GM19025 (cell line): Measurements from ENCODE around the gene AHI1.
A peak's percentile ranks its signal among the peaks of the same experiment; 100 is the strongest.

ENCODE experiments used
- ATAC-seq: cut with Tn5 transposase; IDR thresholded peaks from one replicate; pipeline ENCODE4 v1.9.1; 2021; ENCODE audit warnings: mild to moderate bottlenecking, low read depth, moderate library complexity; ENCODE audit not compliant: unreplicated experiment

AHI1 gene

DNA sequence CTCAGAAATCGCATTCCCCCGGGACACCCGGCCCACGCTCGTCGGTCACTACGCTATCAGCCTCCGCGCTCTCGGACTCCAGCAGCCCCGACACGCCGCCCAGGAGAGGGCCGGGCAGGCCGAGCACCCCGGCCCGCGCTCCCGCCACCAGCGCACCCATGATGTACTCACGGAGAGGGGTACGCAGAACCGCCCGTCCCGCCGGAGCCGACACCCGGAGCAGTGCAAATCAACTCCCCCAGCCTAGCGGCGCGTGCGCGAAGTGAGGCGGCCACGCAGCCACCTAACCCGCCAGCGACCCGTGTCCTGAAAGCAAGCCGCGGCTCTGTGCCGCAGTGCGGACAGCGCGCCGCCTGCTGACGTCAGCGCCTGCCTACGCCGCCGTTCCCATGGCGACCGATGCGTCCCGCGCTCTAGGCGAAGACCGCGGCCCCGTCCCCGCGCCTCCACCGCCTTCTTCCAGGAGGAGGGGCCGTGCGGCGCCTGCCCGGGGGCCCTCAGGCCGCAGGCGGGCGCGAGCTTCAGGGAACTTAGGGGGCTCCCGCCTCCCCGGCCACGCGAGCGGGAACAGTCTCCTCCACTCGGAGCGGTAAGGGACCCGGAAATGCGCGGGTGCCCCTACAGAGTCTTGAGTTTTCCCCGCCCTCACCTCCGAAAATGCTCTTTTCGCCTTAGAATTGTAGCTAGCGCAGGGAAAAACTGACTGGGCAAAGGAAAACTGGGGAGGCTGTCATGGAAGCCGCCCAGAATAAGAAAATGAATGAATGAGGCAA lies at the start of gene AHI1:
AHI1 (minus strand) TSS at position 329 of the 773 bp plus-strand sequence. CDS start 5,503 bp downstream, outside the sequence.
- peak; percentile 96 for ATAC-seq

DNA sequence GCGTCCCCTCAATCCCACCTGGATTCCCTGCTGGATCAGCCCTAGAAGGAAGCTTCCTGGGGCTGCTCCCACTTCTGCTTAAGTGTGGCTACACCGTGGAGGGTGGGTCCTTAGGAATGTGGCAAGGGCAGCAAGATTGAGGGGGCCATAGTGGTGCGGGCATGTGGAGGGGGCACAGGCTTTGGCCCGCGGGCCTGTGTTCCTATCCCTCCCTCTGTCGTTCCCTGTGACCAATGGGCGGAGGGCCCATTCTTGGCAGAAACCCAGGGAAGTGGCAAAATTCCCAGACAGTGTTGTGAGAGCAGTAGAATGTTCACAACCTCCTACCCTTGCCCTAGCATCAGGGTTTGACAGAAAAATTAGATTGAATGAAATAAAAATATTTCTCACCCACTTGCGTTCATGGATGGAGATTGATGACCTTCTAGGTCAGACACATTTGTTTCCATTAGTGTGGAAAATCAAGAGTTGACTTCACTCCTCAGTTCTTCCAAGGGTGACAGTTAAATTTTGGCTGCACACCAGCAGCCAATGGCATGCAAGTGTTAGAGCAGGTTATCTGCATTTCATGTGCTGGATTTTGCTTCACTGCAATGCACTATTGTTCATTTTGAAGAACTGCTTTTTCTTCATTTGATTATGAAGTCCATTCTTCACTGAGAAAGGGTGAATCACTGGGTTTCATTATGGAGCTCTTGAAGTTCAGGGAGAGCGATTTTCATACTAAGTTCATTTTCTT lies 49.3 kb upstream of the AHI1 start:
- no peak for ATAC-seq

GRCh38 chr6:135546206-135546605 lies 48.7 kb upstream of the AHI1 start:
- no peak for ATAC-seq

GRCh38 chr6:135540207-135540840 lies 42.8 kb upstream of the AHI1 start:
- ATAC-seq = no peak

DNA sequence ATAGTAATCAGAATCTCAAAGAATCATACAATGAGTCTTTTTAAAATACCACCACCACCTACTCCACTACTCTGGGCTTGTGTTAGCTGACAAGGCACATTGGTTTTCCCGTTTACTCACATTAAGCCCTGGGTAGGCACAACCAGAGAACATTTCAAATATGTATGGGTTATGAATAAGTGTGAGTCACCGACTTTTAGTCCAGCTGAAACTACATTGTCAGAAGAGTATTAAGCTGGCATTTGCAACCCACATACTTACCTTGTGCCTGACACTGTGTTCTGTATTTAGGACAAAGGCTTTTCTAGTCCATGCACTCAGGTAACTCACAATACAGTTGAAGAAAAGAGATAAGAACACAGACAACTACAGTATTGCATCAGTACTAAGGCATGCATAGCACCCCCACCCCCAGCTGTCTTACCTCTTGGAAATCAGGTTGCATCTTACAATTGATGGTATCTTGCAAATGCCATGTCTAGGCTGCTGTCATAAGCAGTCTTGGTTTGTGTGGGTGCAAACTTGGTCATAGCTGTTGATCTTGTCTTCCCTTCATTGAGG lies 40.3 kb upstream of the AHI1 start:
- no peak for ATAC-seq

- ATAC-seq = no peak
Measured at GRCh38 chr6:135535989-135536414, 38.5 kb upstream of the AHI1 start.

DNA sequence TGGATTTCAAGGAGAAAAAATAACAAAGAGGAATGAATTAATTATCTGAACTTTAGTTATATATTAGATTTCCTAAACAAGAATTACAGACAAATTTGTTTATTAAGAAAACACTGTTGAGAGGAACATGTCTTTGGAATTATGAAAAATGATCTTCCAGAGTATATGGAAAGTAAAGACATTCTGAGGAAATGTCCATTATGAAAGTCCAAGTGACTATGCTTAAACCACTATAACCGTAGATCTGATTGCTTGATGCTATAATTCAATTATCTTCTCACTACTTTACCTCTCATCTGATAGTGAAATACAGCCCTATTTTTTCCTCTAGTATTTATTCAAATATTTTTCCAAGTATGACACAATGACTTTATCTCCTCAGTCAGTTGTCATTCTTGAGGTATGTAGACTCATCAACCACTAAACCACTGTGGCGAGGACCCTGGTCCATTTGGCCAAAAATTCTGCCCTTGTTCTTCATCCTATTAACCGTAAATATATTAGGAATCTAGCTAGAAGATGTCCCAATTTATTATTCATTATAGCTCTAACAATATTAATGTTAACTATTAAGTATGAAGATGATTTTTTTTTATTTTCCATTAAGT lies 37.3 kb upstream of the AHI1 start:
- no peak for ATAC-seq

DNA sequence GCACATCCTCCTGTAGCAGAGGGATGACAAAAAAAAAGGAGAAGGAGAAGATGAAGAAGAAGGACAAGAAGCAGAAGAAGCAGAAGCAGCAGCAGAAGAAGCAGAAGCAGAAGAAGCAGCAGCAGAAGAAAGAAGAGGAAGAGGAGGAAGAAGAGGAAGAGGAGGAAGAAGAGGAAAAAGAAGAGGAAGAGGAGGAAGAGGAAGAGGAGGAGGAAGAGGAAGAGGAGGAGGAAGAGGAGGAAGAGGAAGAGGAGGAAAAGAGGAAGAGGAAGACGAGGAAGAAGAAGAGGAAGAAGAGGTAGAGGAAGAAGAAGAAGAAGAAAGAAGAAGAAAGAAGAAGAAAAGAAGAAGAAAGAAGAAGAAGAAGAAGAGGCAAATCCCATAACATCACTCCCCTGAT lies 35.0 kb upstream of the AHI1 start:
- ATAC-seq = no peak

GRCh38 chr6:135531954-135532490 lies 34.5 kb upstream of the AHI1 start:
- no peak for ATAC-seq

DNA sequence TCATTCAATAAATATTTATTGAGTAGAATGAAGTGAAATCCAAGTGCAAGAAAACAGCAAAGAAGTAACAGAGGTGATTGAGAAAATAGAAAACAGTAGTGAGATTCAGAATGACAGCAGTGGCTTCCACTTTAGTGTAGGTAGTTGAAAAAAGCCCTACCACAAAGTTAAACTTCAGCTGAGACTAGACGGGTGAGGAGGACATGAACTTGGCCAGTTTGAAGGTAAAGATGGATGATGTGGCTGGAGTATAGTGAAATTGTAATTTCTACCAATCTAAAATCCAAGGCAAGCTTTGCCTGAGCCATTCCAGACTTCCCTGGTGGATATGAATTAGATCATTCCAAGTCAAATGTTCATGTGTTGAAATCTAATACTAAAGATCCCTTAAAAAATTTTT lies 32.6 kb upstream of the AHI1 start:
- no peak for ATAC-seq

DNA sequence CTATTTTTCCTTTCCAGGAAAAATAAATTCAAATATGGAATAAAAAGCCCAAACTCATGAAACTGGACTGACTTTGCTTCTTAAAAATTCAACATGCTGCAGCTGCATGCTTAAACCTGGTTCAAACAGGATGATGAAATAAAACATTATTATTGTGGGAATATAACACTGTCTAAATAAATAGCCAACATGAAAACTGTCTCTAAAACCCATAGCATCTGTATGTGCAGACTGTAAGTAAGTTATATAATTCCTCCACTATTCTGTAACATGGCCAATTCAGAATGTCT lies 30.4 kb upstream of the AHI1 start:
- ATAC-seq = no peak

DNA sequence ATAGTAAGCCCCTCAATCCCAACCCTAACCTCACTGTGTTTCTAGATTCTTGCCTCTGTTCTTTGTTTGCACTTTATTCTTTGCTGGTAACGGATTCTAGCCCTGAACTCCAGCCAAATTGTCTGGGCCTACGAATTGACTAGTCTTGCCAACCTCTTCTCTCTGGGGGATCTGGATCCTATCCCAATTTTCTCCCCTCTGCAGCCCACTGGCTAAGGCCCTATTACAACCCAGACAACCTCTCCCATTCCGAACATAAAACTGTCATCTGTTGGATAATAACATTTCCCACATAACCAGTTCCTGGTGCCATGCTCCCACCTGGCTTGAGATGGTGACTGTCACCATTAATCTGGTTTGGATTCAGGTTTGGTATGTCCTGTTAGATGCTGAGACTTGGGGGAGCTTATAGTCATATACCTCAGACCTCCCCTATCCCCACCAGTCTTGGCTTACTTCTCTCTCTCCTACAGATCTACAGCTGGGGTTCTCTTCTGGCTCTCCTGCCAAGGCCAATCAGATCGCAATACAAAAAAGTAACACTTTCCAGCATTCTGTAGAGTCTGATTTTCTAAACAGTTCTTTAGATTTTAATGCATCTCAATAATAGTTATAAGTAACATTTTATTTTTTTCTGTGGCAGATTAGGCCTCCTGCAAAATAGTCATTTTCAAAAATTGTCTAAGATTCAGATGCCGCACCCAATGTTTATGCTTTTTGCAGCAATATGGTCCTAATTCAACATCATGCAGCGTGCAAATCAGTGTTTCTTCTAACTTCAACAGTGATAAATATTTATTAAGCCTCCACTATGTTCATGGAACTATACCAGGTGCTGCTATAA lies 29.8 kb upstream of the AHI1 start:
- no peak for ATAC-seq

DNA sequence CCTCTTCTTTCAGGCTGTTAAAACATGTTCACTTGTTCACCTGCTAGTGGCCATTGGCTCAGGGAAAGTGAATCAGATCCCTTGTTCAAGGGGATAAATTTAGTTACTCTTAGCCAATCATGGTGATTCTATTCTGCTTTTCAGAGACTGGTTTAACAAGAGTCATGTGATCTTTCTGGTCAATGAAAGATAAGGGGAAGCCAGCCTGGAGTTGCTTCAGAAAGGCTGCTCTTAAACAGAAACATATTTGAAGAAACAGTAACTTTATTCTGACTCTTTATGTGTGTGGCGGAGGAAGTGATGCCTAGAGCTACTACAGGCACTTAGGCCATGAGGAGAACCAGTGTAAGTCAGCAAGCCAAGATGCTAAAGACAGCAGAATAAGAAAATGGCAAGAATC lies 28.1 kb upstream of the AHI1 start:
- no peak for ATAC-seq

- ATAC-seq = no peak
Measured at GRCh38 chr6:135522965-135523692, 25.6 kb upstream of the AHI1 start.

DNA sequence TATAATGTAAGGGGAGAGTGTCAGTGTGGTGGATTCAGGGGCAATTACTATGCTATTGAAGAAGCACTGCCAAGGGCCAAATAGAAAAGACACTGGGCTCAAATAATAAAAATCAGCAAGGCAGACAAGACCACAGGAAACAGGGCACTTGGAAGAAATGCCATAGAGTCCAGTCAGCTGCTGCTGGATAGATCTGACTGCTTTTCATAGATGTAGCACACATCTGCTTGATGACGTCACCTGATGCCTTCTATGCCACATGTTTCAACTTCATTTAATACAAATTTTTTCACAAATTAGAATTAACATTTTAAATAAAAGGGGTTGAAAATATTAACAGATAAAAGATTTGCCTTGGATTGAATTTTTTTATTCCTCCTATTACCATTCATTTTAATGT lies 23.9 kb upstream of the AHI1 start:
- no peak for ATAC-seq

DNA sequence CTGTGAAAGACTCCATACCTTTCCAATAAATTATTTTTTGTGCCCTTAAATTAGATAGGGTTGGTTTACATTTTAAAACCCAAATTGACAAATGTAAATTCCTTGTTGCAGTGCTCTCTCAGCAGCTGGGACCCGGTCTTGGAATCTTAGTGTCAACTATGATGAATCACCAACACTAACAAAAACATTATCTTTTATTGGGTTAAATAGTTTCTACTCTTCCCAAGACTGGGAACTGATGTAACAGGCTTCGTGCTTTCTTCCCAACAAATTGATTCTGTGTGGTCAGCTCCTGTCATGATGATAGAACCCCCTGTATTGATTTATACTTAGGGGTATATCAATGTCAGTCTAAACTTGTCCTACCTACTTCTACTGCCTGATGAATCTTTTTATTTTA lies 23.2 kb upstream of the AHI1 start:
- no peak for ATAC-seq

DNA sequence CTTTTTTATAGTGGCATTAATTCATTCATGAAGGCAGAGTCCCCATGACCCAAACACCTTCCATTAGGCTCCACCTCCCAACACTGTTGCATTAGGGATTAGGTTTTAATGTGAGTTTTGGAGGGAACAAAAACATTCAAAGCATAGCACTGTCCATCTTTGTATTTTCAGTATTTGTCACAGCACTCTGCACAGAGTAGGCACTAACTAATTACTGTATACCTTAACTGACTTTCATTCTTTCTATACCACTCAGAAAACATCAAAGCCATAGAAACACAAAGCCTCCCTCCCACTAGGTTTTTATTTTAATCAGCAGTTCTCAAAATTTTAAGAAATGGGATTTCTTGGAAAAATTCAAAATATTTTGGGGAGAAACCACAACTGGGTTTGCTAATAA lies 21.8 kb upstream of the AHI1 start:
- ATAC-seq = no peak

DNA sequence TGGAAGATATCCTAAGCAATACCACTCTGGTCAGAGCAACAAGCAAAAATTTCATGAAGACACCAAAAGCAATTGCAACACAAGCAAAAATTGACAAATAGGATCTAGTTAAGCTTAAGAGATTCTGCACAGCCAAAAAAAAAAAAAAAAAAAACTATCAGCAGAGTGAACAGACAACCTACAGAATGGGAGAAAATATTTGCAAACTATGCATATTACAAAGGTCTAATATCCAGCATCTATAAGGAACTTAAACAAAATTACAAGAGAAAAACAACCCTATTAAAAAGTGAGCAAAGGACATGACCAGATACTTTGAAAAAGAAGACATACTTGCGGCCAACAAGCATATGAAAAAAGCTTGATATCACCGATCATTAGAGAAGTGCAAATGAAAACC lies 20.0 kb upstream of the AHI1 start:
- no peak for ATAC-seq

DNA sequence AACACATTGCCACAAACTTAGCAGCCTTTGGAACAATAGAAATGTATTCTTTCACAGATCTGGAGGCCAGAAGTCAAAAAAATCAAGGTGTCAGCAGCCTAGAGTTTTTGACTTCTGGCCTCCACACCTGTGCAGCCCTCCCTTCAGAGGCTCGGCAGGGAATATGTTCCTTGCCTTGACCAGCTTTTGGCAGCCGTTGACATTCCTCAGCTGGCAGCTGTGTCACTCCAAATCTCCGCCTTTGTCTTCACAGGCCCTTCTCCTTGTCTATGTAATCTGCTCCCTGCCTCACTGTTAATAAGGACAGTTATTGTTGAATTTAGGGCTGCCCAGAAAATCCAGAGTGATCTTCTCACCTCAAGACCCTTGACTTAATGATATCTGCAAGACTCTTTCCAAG lies 17.2 kb upstream of the AHI1 start:
- ATAC-seq = no peak
